ENCODE data around the gene FA2H.
"Not testable (repeated sequence)": the region's sequence is repeated elsewhere in the genome, so short reads cannot be mapped to it uniquely, and the experiment has no call there.

Gene FA2H

GRCh38 chr16:74743045-74743667 is 31.5 kb downstream of the FA2H start:
- DNase-seq: no peak

- DNase-seq: no peak
Measured at GRCh38 chr16:74742051-74742481, 32.6 kb downstream of the FA2H start.

GRCh38 chr16:74740795-74741304 is 33.8 kb downstream of the FA2H start:
- DNase-seq: no peak

GRCh38 chr16:74739275-74739674 is 35.3 kb downstream of the FA2H start:
- DNase-seq: no peak

- no peak for DNase-seq
Measured at GRCh38 chr16:74738816-74739215, 35.8 kb downstream of the FA2H start.

GRCh38 chr16:74738113-74738541 is 36.5 kb downstream of the FA2H start:
- DNase-seq: no peak

- no peak for DNase-seq
Measured at GRCh38 chr16:74737521-74737920, 37.1 kb downstream of the FA2H start.

- no peak for DNase-seq
Measured at GRCh38 chr16:74736531-74737157, 38.0 kb downstream of the FA2H start.

GRCh38 chr16:74735554-74735953 is 39.1 kb downstream of the FA2H start:
- no peak for DNase-seq

- DNase-seq: no peak
Measured at GRCh38 chr16:74735162-74735452, 39.5 kb downstream of the FA2H start.

GRCh38 chr16:74734361-74735161 is 40.1 kb downstream of the FA2H start:
- peak; percentile 46 for DNase-seq

- DNase-seq: no peak
Measured at GRCh38 chr16:74732707-74733350, 41.8 kb downstream of the FA2H start.

- no peak for DNase-seq
Measured at GRCh38 chr16:74731853-74732477, 42.7 kb downstream of the FA2H start.

GRCh38 chr16:74729783-74730683 is 44.6 kb downstream of the FA2H start:
- no peak for DNase-seq

- no peak for DNase-seq
Measured at GRCh38 chr16:74727903-74728302, 46.7 kb downstream of the FA2H start.

GRCh38 chr16:74726716-74727115 is 47.9 kb downstream of the FA2H start:
- no peak for DNase-seq

- no peak for DNase-seq
Measured at GRCh38 chr16:74725651-74726455, 48.8 kb downstream of the FA2H start.

GRCh38 chr16:74724820-74725549 is 49.6 kb downstream of the FA2H start:
- DNase-seq: peak; percentile 45

GRCh38 chr16:74723256-74723655 is 51.4 kb downstream of the FA2H start:
- DNase-seq: no peak

- not testable (repeated sequence) for DNase-seq
Measured at GRCh38 chr16:74722156-74722555, 52.5 kb downstream of the FA2H start.

All from retina (tissue), 1 donor.